HUES48 (cell line): ENCODE measurements around the gene QRFP.

Experiments
- H3K27ac ChIP-seq: one replicate; pipeline ENCODE4 v1.7.0; 2013; ENCODE audit warnings: low read depth, low read length, inconsistent platforms
- H3K27me3 ChIP-seq: 2 replicates; pipeline ENCODE4 v1.6.1; 2013; ENCODE audit warnings: mild to moderate bottlenecking, low read length; ENCODE audit not compliant: control insufficient read depth, insufficient read depth
- H3K36me3 ChIP-seq: 2 replicates; pipeline ENCODE4 v1.6.1; 2013; ENCODE audit warnings: low read length; ENCODE audit not compliant: control insufficient read depth, insufficient read depth
- H3K4me1 ChIP-seq: 2 replicates; pipeline ENCODE4 v1.6.1; 2013; ENCODE audit warnings: mild to moderate bottlenecking, low read length; ENCODE audit not compliant: control insufficient read depth, insufficient read depth
- H3K4me3 ChIP-seq: 2 replicates; pipeline ENCODE4 v1.5.1; 2013; ENCODE audit warnings: mild to moderate bottlenecking, low read depth, low read length
- H3K9ac ChIP-seq: 2 replicates; pipeline ENCODE4 v1.6.1; 2013; ENCODE audit warnings: mild to moderate bottlenecking, low read depth, low read length, moderate library complexity
- H3K9me3 ChIP-seq: 2 replicates; pipeline ENCODE4 v1.6.1; 2013; ENCODE audit warnings: low read length; ENCODE audit not compliant: control insufficient read depth, insufficient read depth

The QRFP gene

DNA sequence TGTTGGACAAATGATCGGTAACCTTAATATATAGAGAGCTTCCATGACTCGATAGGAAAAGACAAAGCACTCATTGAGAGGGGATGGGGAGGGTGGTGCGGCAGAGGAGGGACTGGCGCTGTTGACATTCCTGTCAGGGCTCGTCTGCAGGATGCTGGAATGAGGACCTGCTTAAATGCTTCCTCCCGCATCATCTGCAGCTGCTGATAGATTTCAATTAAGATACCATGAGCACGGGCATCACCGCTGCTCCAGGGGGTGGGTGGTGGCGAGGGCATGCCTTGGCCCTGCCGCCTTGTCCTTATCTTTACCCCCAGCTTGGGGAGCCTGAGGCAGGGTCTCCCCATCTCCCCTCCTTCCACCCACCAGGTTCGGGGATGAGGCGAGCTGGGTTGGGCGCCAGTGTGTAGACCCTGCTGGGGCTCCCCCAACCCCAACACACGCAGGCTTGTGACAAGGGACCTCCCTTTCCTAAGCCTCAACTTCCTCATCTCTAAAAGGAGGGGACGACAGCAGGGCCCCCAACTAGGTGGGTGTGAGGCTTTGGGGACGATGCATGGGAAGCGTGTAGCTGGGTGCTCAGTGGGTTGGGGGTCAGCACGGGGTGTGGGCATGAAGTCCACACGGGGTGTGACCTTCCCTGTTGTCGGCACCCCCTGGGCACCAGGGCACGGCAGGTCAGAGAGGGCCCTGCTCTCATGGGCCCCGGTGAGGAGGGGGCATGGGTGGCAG lies 11.7 kb upstream of the QRFP start:
- Histone ChIP-seq H3K27me3 (no peaks in the 10 kb centered on the region), H3K36me3 (no peaks in the 10 kb centered on the region), H3K9ac (no peak overlapping the region), H3K4me1 (peaks cover 2% of the 10 kb centered on the region; the same call in 1 of the 2 replicates), H3K9me3 (no peaks in the 10 kb centered on the region), H3K4me3 (no peak overlapping the region), H3K27ac (no peak overlapping the region)

DNA sequence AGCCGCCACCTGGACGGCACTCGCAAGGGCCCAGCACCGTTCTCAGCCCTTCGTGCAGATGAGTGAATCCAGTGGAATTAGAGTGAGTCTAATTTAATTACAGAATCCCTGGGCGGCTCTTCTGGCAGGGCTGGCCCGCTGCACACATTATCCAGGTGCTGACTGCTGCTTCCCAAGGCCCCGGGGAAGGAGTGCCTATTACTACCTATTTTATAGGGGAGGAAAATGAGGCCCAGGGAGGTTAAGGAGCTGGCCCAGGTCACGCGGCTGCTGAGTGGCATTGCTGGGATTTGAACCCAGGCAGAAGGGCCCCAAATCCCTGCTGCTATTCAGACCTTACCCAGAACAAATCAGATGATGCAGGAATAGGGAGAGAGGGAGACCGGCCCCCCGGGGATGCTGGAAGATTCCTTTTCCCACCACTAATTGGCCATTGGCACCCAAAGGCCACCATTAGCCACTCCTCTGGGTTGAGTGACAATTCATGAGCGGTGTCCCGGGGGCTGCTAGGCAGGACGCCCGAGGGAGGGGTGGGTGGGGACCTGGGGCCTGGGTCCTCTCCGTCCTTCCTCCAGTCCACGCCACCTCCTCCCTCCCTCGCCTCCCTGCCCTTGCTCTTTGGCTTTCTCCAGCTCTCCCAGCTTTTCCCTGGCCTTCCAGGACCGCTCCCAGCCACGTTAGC lies 10.3 kb upstream of the QRFP start:
- H3K4me3 ChIP-seq: no peak overlapping the region
- H3K27ac ChIP-seq: no peak overlapping the region
- H3K27me3 ChIP-seq: no peaks in the 10 kb centered on the region
- no peaks in the 10 kb centered on the region for H3K4me1 ChIP-seq
- no peaks in the 10 kb centered on the region for H3K36me3 ChIP-seq
- H3K9ac ChIP-seq: no peak overlapping the region
- no peaks in the 10 kb centered on the region for H3K9me3 ChIP-seq

DNA sequence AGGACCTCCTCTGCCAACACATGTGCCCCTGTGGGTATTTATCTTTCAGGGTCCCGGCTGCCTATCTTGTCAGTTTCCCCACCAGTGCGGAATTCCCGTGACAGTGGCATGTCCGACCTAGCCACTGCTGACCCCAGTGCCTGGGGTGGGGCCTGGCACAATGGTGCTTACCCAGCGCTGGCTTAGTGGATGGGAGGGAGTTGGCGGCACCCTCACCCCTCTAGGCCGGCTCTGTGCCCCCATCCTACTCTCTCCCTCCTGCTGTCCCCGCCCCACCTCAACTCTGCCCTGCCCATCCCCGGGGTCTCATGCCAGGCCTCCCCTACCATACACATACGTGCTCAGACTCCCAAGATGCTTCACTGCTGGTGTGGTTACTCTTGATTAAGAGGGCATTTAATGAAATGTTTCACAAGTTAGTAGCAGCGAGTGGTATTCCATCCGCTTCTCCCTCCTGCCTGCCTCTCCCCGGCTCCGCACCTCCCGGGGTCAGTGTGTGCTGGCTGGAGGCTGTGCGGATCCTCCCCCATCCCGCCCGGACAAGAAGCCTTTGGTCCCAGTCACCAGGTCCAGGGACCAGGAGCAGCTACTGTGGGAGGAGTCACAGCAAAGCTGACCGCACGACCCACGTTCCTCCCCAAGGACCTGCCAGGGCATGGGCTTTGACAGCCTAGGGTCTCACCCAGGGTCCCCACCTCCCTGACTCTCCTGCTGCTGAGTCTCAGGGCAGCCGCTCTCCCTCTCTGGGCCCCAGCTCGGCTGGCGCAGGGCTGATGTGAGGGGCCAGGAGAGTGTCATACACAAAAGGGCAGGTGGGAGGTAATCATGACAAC lies 9.5 kb upstream of the QRFP start:
- Histone ChIP-seq H3K9ac (no peak overlapping the region), H3K27ac (no peak overlapping the region), H3K27me3 (no peaks in the 10 kb centered on the region), H3K9me3 (no peaks in the 10 kb centered on the region), H3K4me1 (no peaks in the 10 kb centered on the region), H3K36me3 (no peaks in the 10 kb centered on the region), H3K4me3 (no peak overlapping the region)

GRCh38 chr9:130905125-130905901 lies 8.7 kb upstream of the QRFP start:
- no peak overlapping the region for H3K4me3 ChIP-seq
- H3K4me1 ChIP-seq: no peaks in the 10 kb centered on the region
- H3K27me3 ChIP-seq: no peaks in the 10 kb centered on the region
- no peak overlapping the region for H3K9ac ChIP-seq
- no peaks in the 10 kb centered on the region for H3K36me3 ChIP-seq
- H3K9me3 ChIP-seq: no peaks in the 10 kb centered on the region
- H3K27ac ChIP-seq: no peak overlapping the region

DNA sequence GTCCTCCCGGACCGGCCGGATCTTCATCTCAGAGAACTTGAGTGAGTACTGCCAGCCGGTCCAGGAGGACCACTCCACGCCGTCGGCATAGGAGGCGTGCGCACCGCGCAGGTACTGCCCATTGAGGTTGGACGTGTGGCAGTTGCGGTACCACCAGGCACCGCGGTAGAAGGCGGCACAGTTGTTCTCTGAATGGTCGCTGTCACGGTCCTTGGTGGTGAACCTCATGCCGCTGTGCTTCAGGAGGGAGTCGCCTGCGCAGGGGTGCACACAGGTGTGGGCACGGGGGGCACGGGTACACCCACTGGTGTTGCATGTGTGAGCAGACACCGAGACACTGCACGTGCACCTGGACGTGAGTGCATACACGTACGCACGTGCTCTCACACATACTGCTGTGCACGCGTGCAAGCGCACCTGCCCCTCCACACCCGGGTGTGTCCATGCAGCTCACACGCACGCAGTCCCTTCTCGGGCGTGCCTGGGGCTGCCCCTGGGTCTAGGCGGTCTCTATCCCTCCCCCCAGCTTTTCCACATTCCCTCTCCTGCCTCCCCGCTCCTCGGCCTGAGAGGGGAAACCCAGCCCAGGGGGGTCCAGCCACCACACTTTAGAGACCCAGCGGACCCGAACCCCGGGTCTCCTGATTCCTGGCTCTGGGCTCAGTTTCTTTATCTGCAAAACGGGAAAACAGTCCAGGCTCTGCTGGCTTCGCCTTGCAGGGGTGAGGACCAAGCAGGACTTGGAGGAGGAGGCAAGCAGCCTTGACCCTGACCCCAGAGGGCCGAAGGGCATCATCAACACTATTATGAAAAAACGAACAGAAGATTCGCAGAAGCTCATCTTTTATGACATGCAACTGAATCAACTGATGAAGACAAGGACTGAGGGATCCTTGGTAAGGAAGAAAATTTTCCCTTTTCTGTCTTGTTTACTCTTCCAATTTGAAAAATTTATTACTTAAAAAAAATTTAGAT lies 7.7 kb upstream of the QRFP start:
- Histone ChIP-seq H3K27me3 (no peaks in the 10 kb centered on the region), H3K4me1 (no peaks in the 10 kb centered on the region), H3K9me3 (no peaks in the 10 kb centered on the region), H3K9ac (no peak overlapping the region), H3K27ac (no peak overlapping the region), H3K36me3 (no peaks in the 10 kb centered on the region), H3K4me3 (no peak overlapping the region)

GRCh38 chr9:130903194-130904069 lies 6.8 kb upstream of the QRFP start:
- Histone ChIP-seq H3K4me1 (no peaks in the 10 kb centered on the region), H3K4me3 (no peak overlapping the region), H3K27me3 (no peaks in the 10 kb centered on the region), H3K36me3 (no peaks in the 10 kb centered on the region), H3K9me3 (no peaks in the 10 kb centered on the region), H3K9ac (no peak overlapping the region), H3K27ac (no peak overlapping the region)

DNA sequence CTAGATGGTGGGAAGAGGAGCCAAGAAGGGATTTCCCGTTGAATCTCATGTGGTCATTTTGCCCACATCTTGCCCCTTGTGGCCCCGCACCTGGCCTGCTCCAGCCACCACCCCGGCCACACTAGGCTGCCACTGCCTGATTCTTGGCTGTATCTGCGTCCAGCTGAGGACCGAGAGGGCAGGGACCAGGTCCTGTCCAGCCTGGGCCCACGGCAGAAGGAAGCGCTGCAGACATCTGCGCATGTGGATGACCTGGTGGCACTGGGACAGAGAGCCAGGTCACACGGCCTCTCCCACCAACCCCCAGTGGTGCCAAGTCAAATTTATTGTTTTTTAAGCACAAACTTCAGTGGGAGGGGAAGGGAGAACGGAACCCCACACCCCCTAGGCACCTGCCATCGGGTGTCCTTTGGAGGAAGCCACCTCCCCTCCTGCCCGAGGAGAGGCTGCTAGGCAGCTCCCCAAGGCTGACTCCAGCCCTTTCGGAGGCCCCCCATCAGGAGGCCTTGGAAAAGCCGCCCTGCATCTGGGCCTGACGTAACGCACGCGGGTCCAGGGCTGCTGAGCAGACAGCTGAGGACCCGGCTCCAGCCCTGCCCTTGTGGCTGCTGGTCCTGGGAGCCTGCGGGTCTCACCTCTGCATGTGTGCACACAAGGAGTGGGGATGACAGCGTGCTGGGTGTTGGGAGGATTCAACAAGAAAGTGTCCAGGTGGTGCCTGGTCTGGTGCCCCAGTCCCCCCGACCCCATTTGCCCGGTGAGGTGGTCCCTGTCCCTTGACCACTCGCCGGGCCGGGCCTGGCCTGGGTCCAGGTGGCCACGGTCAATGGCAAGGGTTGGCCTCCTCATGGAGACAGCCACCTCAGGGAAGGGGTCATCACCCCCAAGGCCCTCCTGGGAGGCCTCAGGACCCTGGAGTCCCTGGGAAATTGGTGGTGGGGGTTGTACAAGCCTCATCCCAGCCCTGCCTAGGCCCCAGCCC lies 5.9 kb upstream of the QRFP start:
- H3K27me3 ChIP-seq: no peaks in the 10 kb centered on the region
- no peaks in the 10 kb centered on the region for H3K36me3 ChIP-seq
- H3K9me3 ChIP-seq: no peaks in the 10 kb centered on the region
- H3K9ac ChIP-seq: no peak overlapping the region
- no peak overlapping the region for H3K4me3 ChIP-seq
- H3K4me1 ChIP-seq: no peaks in the 10 kb centered on the region
- no peak overlapping the region for H3K27ac ChIP-seq

DNA sequence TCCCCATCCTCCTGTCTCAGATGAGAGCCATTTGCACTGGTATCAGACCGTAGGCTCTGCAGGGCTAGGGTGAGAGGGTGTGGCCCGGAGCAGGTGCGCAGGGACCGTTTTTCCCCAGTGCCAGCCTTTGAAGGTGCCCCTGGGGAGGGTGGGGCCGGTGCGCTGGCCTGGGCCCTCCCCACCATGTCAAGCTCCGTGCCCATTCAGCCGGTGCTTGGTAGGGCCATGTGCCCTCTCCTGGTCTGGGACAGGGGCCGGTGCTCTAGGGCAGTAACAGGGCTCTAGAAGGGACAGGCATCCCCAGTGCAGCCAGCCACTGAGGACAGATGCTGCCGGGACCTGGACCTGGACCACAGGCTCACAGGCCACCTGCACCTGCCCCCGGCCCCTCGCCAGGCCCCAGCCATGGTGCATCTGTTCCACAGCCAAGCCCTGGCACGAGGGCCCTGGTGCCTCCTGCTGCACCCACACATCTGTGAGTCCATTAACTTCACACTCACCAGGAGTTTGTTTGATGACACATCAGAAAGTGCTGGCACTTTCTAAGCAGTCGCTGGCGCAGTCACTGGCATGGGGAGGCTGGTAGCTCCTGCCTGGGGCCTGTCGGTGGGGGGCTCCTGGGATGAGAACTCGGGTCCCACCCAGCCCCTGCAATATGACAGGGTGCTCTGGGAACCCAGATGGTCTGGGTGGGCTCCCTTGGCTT lies 5.0 kb upstream of the QRFP start:
- Histone ChIP-seq H3K9me3 (no peaks in the 10 kb centered on the region), H3K4me1 (no peaks in the 10 kb centered on the region), H3K27me3 (no peaks in the 10 kb centered on the region), H3K36me3 (no peaks in the 10 kb centered on the region), H3K9ac (no peak overlapping the region), H3K27ac (no peak overlapping the region), H3K4me3 (no peak overlapping the region)
